Eye (tissue), 1 donor: ENCODE measurements around the gene CCR1.
"Not testable (repeated sequence)": the region's sequence is repeated elsewhere in the genome, so short reads cannot be mapped to it uniquely, and the experiment has no call there.

Experiments used
- DNase-seq: peaks from one replicate; pipeline ENCODE4 v3.0.0-alpha.2; 2015

Gene CCR1

GRCh38 chr3:46209746-46210470 lies 1.8 kb upstream of the CCR1 start:
- DNase-seq = no peak

GRCh38 chr3:46209053-46209452 lies 940 bp upstream of the CCR1 start:
- no peak for DNase-seq

- DNase-seq = not testable (repeated sequence)
Observed at GRCh38 chr3:46207514-46207913, 599 bp downstream of the CCR1 start.

GRCh38 chr3:46206282-46207015 lies 1.7 kb downstream of the CCR1 start:
- no peak for DNase-seq

- no peak for DNase-seq
Observed at GRCh38 chr3:46205286-46205960, 2.7 kb downstream of the CCR1 start.

- DNase-seq = no peak
Observed at GRCh38 chr3:46203681-46204080, 4.4 kb downstream of the CCR1 start.

GRCh38 chr3:46202535-46202934 lies 5.6 kb downstream of the CCR1 start:
- no peak for DNase-seq

- no peak for DNase-seq
Observed at GRCh38 chr3:46200790-46201189, 7.3 kb downstream of the CCR1 start.

GRCh38 chr3:46200211-46200610 lies 7.9 kb downstream of the CCR1 start:
- no peak for DNase-seq

- no peak for DNase-seq
Observed at GRCh38 chr3:46196261-46196957, 11.7 kb downstream of the CCR1 start.

- DNase-seq = no peak
Observed at GRCh38 chr3:46194868-46195553, 13.1 kb downstream of the CCR1 start.

- no peak for DNase-seq
Observed at GRCh38 chr3:46193436-46193835, 14.7 kb downstream of the CCR1 start.

- DNase-seq = no peak
Observed at GRCh38 chr3:46192939-46193338, 15.2 kb downstream of the CCR1 start.

- no peak for DNase-seq
Observed at GRCh38 chr3:46191730-46192129, 16.4 kb downstream of the CCR1 start.

GRCh38 chr3:46188708-46189107 lies 19.4 kb downstream of the CCR1 start:
- DNase-seq = no peak

- DNase-seq = no peak
Observed at GRCh38 chr3:46187876-46188275, 20.2 kb downstream of the CCR1 start.

GRCh38 chr3:46187341-46187700 lies 20.8 kb downstream of the CCR1 start:
- no peak for DNase-seq

- peak; percentile 6 for DNase-seq
Observed at GRCh38 chr3:46186471-46187340, 21.4 kb downstream of the CCR1 start.

GRCh38 chr3:46184469-46184868 lies 23.6 kb downstream of the CCR1 start:
- DNase-seq = no peak

- DNase-seq = no peak
Observed at GRCh38 chr3:46183330-46183729, 24.8 kb downstream of the CCR1 start.

- no peak for DNase-seq
Observed at GRCh38 chr3:46168583-46169345, 39.3 kb downstream of the CCR1 start.
